NCI-H2171 (cell line): ENCODE measurements around the gene MAP1LC3A.

Source experiments
- DNase-seq: peaks from one replicate; lab custom pipeline; 2025; lab: John Stamatoyannopoulos, UW

Gene MAP1LC3A

DNA sequence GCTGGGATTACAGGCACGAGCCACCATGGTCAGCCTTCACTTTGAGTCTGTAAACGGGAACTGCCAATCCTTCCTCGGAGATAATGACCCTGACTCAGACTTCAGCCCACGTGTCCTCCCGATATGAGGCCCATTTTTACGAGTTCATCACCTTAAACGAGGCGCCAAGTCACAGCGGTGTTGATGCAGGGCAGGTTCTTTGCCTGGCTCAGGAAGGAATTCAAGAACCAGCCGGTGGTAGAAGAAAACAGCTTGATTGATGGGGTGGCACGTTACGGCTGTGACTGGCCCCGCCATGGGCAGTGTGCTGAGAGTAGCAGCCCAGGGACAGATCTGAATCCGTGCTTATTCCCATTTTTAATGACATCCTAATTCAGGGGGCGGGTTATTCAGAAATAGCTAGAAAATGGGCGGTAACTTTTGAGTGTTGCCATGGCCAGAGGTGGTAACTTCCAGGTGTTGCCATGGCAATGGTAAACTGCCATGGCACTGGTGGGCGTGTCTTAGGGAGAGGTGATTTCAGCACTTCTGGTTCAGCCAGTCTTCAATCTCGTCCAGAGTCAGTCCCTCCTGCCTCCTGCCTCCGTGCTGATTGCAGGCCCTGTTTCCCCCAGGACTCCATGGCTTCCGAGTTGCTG lies 9.1 kb upstream of the MAP1LC3A start:
- no peak for DNase-seq

DNA sequence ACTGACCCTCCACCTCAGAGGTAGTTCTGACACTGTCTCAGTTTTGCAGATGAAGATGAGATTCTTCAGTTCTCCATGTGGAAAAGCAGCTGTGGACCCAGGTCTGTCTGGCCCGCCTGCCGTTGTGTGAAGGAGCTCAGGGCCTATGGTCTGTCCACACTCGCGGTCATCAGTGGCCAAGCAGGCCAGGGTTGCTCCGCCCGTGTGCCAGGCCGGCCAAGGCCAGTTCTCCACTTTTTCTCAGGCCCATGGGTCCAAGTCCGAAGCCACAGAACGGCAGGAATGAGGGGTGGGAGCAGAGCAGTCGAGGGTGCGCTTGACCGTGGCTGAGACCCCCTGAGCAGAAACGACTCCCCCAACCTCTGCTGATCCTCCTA lies 8.6 kb upstream of the MAP1LC3A start:
- no peak for DNase-seq

DNA sequence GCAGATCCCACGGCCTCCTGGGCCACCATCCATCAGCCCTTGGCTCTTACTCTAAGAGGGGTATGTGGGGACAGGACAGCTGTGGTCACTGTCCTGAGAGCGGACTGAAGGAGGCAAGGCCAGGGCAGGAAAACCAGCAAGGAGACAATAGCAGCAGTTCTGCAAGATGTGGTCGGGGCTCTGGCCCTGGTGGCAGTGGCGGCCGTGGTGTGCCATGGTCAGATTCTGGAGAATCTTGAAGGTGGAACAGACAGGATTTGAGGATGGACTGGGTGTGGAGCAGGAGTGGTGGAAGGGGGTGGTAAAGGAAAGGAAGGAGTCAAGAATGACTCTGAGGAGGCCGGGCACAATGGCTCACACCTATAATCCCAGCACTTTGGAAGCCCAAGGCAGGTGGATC lies 5.9 kb upstream of the MAP1LC3A start:
- DNase-seq = no peak

DNA sequence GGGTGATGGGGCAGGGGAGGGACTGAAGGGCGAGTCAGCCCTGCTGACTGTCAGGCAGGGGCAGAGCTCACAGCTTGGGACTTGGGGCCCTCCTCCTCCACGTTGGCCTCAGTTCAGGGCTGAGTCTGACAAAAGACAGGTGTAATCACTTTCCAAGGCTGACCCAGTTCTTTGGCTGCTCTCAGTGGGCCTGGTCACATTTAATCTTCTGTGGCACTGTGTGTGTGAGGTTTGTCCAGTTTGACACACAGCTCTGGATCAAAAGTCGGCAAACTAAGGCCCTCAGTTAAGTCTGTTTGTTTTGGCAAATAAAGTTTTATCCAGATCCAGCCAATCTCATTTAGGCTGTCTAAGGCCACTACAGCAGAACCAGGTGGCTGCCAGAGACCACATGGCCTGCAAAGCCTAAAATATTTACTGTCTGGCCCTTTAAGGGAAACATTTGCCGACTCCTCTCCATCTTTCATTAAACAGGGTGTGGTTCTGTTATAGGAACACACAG lies 5.1 kb upstream of the MAP1LC3A start:
- DNase-seq = no peak

DNA sequence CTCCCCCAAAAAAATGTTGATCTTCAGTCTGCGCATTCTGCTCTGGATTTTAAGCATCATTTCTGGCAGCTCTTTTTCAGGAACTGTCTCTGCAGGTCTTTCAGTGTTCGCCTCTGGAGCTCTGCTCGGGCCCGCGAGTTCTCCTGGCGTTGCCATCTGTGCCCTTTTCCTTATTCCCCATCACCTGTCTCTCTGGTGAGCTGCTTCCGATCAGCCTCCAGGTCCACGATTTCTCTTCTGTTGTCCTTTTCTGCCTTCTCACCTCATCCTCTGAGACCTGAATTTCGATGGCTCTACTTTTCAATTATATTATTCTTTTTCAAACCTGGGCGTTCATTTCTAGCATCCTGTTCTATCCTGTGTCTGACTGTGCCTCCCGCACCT lies 590 bp upstream of the MAP1LC3A start:
- DNase-seq = no peak

DNA sequence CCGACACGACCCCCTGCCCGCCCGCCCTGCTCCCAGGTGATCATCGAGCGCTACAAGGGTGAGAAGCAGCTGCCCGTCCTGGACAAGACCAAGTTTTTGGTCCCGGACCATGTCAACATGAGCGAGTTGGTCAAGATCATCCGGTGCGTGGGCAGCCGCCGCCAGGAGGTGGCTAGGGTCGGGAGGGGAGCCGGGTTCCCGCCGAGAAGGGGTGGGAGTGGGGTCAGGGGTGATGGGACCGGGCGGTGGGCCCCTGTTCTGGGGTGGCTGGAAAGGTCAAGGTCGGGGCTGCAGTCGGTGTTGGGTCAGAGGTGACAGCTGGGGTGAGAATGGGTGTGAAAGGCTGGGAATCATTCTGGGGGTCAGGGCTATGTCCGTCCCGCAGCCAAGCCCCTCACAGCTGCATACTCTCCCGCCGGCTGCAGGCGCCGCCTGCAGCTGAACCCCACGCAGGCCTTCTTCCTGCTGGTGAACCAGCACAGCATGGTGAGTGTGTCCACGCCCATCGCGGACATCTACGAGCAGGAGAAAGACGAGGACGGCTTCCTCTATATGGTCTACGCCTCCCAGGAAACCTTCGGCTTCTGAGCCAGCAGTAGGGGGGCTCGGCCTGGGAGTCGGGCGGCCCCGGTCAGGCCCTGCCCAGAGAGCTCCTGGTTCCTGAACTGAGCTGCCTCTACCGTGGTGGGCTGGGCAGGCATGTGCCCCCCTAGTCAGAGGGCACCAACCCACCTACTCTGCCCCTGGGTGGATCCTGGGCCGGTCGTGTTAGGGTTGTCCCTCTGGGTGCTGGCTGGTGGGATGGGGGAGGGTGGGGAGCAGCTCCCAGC lies 1.0 kb downstream of the MAP1LC3A start:
- no peak for DNase-seq

DNA sequence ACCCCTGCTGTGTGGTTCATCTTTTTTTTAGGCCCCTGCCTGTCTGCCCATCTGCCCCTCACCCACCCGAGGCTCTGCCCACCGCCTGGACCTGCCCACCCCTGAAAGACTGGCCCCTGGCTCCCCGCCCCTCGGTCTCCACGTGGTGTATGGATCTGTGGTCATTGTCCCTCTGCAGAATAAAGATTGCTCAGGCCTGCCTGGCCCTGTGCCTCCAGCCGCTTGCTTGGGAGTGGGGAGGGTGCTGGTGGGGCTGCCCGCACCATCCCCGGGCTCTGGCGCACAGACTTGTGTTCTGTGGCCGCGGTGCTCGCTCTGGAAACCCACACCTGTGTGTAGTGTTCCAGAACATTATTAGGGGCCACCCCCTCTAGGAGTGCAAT lies 1.6 kb downstream of the MAP1LC3A start:
- DNase-seq = no peak

DNA sequence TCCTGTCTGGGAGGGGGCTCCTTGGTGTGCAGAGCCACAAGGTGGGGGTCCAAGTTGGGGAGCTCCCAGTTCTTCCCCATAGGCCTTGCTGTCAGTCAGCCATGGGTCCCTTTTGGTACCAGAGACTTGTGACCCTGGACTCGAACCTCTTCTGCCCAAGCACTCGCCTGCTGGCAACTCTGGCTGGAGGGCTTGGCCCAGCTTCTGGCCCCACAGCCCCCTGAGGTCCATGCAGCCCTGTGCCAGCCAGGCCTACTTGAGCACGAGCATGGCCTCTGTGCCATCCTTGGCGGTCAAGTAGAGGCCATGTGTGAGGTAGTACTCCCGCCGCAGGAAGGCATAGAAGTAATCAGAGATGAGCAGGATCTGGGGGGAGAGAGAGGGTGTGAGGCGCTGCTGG lies 2.1 kb downstream of the MAP1LC3A start:
- no peak for DNase-seq

DNA sequence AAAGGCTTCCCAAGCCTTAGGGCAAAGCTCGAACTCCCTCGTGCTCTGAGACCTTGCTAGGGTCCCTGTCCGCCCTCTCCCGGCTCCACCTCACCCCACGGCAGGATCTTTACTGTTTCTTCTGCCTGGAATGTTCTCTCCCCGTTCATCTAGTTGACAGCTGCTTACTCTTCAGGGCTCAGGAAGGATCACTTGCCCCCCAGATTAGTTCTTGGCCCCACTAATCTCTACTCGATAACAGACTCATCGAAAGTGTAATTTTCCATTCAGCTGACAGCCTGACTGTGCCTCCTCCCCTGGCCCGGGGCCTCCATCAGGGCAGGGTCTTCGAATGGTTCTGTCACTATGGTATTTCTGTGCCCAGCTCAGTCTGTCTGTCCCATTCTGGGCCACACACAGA lies 3.1 kb downstream of the MAP1LC3A start:
- no peak for DNase-seq

DNA sequence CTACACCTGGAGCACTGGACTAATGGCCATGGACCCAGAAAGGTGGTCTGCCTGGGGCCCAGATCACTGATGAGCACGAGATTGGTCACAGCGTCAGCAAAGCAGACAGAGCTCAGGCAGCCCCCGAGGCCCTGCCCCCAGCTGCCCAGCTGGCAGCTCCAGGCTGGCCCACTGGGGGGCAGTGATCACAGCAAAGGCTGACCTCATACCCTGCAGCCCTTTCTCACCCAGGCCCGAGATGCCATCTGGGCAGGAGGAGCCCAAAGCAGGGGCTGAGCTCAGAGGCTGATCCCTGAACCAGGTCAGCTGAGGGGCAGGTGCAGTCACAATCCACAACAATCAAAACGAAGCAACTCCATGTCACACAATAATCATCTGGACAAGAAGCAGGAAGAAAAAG lies 4.1 kb downstream of the MAP1LC3A start:
- DNase-seq = no peak

DNA sequence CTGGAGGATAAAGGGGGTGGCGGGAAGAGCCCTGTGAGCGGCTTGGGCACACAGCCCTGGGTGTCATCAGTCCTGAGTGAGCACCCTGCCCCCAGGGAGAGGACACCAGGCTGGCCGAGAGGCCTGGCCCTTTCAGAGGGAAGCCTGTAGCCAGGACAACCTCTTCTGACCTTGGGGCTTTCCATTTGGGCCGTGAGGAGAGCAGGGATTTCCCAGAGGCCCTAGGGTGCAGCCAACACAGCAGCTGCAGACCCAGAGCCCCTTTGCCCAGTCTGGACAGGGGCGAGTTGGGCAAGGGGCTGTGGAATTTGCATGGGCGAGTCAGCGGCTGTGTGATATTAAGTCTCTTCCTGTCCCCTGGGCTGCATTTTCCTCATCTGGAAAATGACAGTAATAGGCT lies 6.3 kb downstream of the MAP1LC3A start:
- no peak for DNase-seq

DNA sequence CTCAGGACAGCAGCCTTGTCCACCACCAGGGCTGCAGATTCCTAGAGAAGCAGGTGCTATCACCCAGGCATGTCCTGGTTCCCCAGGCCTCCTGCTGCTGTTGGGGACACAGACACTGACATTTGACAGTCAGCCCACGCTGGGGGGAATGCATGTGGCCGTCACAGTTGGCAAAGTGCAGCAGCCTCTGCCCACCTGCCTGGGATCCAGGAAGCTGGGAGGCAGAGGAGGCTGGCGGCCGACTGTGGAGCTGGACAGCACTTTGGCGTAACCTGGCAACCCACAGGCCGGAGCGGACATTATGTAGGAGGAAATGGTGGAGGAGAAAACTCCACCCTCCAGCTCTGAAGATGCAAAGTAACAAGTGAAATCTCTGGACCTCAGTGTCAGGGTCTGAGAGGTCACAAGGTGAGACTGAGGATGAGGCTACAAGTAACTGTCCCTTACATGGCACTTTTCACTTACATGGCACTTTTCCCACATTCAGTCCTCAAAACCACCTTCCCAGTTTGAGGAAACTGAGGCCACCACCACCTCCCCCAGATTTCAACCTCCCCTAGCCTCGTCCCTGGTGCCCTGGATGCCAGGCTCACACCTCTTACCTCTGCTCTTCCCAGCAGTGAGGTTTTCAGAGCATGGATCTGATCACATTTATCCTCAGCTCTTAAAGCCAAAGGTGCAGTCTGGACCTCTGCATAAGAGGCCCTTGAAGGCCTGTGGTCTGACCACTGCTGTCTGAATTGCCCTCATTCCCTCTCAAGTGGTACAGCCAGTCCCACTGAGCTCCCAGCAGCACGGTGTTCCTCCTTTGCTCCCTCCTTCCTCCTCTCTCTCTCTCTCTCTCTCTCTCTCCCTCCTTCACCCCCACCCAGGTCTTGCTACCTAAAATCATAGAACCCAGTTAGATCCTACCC lies 8.7 kb downstream of the MAP1LC3A start:
- no peak for DNase-seq

DNA sequence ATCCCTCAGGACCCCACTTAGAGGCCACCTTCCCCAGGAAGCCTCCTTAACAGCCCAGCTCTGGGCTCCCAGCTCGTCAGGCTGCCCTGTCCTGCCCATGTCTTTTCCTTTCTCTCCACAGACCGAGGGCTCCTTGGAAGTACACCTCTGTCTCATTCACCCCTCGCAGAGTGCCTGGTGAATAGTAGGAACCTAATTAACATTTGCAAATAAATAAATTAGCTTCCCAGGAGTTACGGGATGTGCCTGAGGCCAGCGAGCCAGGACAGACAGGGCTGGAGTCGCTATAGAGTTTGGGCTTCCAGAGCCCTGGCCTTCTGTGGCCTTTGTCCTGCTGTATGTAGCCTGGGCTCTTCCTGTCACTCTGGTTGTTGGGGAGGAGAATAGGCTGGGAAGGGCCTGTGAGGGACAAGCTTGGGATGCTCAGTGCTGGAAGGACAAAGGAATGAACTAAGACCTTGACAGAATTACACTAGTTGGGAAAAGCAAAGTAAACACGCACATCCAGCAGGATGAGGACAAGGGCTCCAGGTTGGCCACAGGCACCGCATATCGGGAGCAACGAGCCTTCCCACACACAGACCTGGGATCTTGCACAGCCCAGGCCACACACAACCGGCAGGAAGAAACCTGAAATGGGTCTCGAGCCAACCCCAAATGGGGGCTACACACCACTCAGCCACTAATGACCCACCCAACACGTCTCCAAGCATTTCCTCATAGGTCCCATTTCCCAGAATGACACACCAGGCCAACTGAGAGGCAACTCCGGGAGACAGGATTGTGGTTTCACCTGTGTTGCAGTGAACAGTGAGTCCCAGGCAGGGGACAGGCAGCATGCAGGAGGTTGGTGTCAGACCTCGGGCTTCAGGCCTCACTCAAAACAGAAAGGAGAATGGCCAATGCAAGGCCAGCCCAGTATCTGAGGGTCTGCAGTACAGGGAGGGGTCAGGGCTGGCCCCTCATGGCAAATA lies 9.7 kb downstream of the MAP1LC3A start:
- no peak for DNase-seq

DNA sequence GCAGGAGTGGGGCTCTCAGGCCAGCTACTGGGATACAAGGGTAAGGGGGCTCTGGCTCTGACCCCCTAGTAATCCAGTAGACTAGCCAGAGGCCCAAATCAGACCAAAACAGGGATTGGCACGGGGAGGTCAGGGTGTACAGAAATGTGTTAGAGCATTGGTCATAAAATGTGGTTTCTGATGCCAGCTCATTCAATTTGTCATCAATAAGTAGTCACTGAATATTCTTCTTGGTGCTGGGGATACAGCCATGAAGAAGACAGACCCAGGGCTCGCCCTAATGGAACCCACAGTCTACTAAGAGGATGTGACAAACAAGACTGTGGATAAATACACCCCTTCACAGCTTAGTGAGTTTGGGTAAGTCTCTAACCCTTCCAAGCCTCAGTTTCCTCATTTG lies 11.1 kb downstream of the MAP1LC3A start:
- no peak for DNase-seq

DNA sequence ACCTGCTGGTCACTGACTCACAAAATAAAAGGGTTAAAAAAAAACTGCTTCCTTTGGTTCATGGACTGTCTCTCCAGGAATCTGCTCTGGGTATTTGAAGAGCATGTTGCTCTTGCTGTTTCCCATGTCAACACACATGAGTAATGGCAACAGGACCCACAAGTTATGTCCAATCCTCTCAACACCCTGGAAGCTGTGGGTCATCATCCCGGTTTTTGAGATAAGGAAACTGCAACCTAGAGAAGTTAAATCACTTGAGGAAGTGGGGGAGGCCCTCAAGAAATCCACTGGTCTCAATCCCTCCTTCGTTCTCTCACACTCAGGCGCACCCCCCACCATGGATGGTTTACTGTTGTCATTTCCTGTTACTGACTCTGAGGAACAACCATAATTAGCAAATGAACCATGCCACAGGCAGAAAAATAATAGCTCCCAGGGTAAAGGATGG lies 12.4 kb downstream of the MAP1LC3A start:
- DNase-seq = no peak

DNA sequence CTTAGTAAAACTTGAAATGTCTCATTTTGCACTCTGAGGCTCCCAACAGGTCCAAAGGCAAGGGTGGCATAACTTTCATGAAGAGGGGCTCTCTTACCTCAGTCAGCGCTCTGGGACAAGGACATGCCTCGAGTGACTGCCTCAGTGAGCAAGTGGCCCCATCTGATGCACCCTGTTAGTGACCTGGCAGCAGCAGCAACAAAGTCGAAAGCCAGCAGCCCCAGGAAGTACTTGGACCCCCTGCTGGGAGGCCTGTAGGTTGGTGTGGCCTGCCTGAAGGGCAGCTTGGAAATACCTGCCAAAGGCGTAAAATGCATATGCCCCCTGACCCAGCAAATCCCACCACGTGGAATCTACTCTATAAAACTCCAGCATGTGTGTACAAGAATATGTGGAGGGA lies 13.2 kb downstream of the MAP1LC3A start:
- no peak for DNase-seq

DNA sequence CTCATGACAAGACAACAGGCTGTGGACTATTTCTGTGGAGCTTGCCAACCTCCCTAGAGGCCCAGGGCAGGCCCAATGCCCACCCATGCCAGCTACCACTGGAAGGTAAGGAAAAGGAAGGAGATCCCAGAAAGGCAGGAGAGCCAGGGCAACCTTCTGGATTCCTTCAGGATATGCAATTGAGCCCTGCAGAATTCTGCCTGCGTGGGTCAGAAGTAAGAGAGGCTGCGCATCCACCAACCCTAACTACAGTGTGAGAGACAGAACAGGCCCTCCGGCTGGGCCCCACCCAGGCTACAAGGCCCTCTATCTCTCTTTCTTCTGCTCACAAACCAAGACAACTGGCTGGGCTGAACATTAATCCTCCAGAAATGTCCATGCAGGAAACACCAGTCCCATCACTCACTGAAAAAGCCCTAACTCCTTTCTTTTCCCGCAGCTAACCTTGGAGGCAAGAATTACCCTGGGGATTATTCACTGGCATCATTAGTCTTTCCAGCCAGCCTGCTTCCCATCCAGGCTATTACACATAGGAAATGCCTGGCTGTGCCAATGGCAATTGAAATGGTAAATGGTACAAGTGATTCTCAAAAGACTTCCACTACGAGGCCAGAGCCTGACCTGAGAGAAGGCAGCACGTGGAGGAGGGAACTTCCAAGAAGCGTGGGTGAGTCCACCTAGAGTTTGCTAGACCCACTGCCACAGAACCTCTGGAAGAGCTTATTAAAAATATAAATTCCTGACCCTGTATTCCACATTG lies 15.2 kb downstream of the MAP1LC3A start:
- no peak for DNase-seq

DNA sequence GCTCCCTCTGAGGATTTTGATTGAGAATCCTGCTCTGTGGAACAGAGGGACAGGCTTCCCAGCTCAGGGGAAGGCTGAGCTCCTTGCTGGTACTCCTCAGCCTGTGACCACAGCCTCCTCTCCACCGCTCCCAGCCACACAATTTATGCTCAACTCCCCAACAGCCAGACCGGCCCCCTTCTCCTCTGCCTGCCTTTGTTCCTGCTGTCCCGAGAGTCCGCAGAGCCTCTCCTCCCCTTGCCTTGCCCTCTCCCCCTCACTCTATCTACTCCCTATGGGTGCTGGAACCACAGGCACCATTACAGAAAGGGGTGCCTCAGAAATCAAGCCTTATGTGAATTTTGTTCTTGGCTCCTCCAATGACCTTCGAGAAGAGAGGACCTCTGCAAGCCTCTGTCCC lies 15.9 kb downstream of the MAP1LC3A start:
- DNase-seq = no peak

DNA sequence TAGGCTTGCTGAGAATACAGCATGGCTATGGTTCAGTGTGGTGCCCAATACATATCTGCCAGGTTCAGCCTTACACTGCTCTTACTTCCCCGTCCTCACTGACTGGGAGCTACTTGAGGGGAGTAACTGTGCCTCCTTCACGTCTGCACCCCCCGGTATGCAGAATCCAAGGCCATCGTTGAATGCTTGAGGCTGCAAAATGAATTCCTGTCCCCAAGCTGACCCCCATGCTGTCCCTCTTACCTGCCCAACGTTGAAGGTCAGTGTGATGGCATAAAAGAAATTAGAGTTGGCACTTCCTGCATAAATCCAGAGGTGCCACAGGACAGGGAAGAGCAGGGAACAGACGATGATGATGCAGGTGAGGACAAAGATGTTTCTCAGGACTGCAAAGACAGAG lies 16.3 kb downstream of the MAP1LC3A start:
- DNase-seq = no peak

DNA sequence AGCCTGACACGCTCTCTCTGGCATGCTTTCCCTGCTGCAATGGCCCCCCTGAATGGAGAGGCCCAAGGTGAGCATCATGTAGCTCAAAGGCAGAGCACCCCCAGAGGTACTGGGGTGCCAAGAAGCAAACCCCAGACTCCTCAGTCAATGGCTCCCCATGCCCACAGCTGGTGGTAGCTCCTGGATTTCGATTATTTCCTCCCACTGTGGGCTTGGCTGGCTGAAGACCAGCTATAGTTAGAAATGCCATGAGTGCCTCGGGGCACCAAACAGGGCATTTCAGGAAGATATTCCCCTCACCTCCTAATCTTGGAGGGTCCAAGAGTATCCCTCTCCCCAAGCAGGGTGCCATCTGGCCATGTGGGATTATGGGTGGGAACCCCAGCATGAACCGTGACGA lies 16.8 kb downstream of the MAP1LC3A start:
- no peak for DNase-seq

DNA sequence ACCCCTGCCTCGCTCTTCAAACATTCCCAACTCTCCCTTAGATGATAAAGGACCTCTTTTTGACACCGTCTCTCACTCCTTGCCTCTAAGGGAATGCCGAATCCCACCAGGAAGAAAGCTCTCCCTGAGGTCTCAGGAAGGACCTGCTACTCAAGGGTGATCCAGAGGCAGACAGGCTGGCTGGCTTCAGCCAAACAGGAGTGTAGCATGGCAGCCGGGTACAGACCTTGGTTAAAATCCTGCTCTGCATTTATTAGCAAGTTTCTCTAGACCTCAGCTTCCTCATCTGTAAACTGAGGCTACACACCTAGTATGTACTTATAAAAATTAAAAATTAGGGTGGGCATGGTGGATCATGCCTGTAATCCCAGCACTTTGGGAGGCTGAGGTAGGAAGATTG lies 17.2 kb downstream of the MAP1LC3A start:
- DNase-seq = no peak
